ENCODE measurements around the gene KCNJ6.
"Not testable (repeated sequence)": the region's sequence is repeated elsewhere in the genome, so short reads cannot be mapped to it uniquely, and the experiment has no call there.

The KCNJ6 gene

GRCh38 chr21:37916310-37917051, at the start of gene KCNJ6:
Gene KCNJ6 (minus strand): TSS chr21:37916457. CDS start chr21:37840682, 75,775 bp downstream.
- peak; percentile 76 for DNase-seq

GRCh38 chr21:37965088-37965805, 49.0 kb upstream of the KCNJ6 start:
- DNase-seq: no peak

GRCh38 chr21:37958537-37958936, 42.3 kb upstream of the KCNJ6 start:
- DNase-seq: no peak

GRCh38 chr21:37956772-37957171, 40.5 kb upstream of the KCNJ6 start:
- no peak for DNase-seq

GRCh38 chr21:37945036-37945435, 28.8 kb upstream of the KCNJ6 start:
- no peak for DNase-seq

- DNase-seq: no peak
Observed at GRCh38 chr21:37944496-37944895, 28.2 kb upstream of the KCNJ6 start.

GRCh38 chr21:37940691-37941090, 24.4 kb upstream of the KCNJ6 start:
- no peak for DNase-seq

- no peak for DNase-seq
Observed at GRCh38 chr21:37939838-37940237, 23.6 kb upstream of the KCNJ6 start.

GRCh38 chr21:37939251-37939650, 23.0 kb upstream of the KCNJ6 start:
- DNase-seq: no peak

GRCh38 chr21:37937668-37938067, 21.4 kb upstream of the KCNJ6 start:
- DNase-seq: no peak

GRCh38 chr21:37936010-37936785, 19.9 kb upstream of the KCNJ6 start:
- no peak for DNase-seq

GRCh38 chr21:37932936-37933335, 16.7 kb upstream of the KCNJ6 start:
- DNase-seq: no peak

- no peak for DNase-seq
Observed at GRCh38 chr21:37927711-37928110, 11.5 kb upstream of the KCNJ6 start.

- no peak for DNase-seq
Observed at GRCh38 chr21:37921091-37921490, 4.8 kb upstream of the KCNJ6 start.

GRCh38 chr21:37920302-37920701, 4.0 kb upstream of the KCNJ6 start:
- not testable (repeated sequence) for DNase-seq

- no peak for DNase-seq
Observed at GRCh38 chr21:37917612-37918011, 1.4 kb upstream of the KCNJ6 start.

- peak; percentile 53 for DNase-seq
Observed at GRCh38 chr21:37915941-37916309, 332 bp downstream of the KCNJ6 start.

GRCh38 chr21:37915497-37915911, 753 bp downstream of the KCNJ6 start:
- peak; percentile 50 for DNase-seq

- no peak for DNase-seq
Observed at GRCh38 chr21:37912616-37913015, 3.6 kb downstream of the KCNJ6 start.

- no peak for DNase-seq
Observed at GRCh38 chr21:37909936-37910335, 6.3 kb downstream of the KCNJ6 start.

GRCh38 chr21:37908691-37909090, 7.6 kb downstream of the KCNJ6 start:
- no peak for DNase-seq

GRCh38 chr21:37907076-37907475, 9.2 kb downstream of the KCNJ6 start:
- no peak for DNase-seq

- no peak for DNase-seq
Observed at GRCh38 chr21:37905291-37905690, 11.0 kb downstream of the KCNJ6 start.

- DNase-seq: no peak
Observed at GRCh38 chr21:37904856-37905255, 11.4 kb downstream of the KCNJ6 start.
